ENCODE data around the gene GANC.

GRCh38 chr15:42354824-42355223, 81.8 kb downstream of the GANC start:
- TF ChIP-seq, protein P1, sequence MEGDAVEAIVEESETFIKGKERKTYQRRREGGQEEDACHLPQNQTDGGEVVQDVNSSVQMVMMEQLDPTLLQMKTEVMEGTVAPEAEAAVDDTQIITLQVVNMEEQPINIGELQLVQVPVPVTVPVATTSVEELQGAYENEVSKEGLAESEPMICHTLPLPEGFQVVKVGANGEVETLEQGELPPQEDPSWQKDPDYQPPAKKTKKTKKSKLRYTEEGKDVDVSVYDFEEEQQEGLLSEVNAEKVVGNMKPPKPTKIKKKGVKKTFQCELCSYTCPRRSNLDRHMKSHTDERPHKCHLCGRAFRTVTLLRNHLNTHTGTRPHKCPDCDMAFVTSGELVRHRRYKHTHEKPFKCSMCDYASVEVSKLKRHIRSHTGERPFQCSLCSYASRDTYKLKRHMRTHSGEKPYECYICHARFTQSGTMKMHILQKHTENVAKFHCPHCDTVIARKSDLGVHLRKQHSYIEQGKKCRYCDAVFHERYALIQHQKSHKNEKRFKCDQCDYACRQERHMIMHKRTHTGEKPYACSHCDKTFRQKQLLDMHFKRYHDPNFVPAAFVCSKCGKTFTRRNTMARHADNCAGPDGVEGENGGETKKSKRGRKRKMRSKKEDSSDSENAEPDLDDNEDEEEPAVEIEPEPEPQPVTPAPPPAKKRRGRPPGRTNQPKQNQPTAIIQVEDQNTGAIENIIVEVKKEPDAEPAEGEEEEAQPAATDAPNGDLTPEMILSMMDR (IDR thresholded peaks at IDR 0.05; ENCODE audit: low read length) = no peak
- TF ChIP-seq EZH2 (optimal IDR thresholded peaks at IDR 0.05; ENCODE audit: low read depth, low read length) (no peak), EZH2phosphoT487 (IDR thresholded peaks at IDR 0.05; ENCODE audit: low read length) (no peak)

Measured in MM.1S (cell line).